Spinal cord (tissue), 10 donors: Measurements from ENCODE around the gene GK2. TPM values are rescaled to one million over a fixed set of nuclear protein-coding genes. Genes with fewer than 3 reads are reported as not detected.

Source experiments
- DNase-seq, 6 donors: peaks; one replicate each; pipeline versions ENCODE4 v3.0.0 to v3.0.0-alpha.2; 2013 to 2015; ENCODE audit warnings: low spot score in 6 of 6, low read depth in 4 of 6
- H3K27ac ChIP-seq: one replicate; pipeline ENCODE4 v1.5.1; 2013; ENCODE audit warnings: low read depth, low read length, control low read depth
- H3K27me3 ChIP-seq: one replicate; pipeline ENCODE4 v1.6.1; 2013; ENCODE audit warnings: low read length; ENCODE audit not compliant: control insufficient read depth, insufficient read depth
- H3K36me3 ChIP-seq: one replicate; pipeline ENCODE4 v1.6.1; 2013; ENCODE audit warnings: low read length; ENCODE audit not compliant: control insufficient read depth, insufficient read depth
- H3K4me1 ChIP-seq: one replicate; pipeline ENCODE4 v1.6.1; 2013; ENCODE audit warnings: low read length; ENCODE audit not compliant: control insufficient read depth, insufficient read depth
- H3K4me3 ChIP-seq: one replicate; pipeline ENCODE4 v1.5.1; 2013; ENCODE audit warnings: low read depth, low read length, control low read depth
- H3K9me3 ChIP-seq: one replicate; pipeline ENCODE4 v1.6.1; 2013; ENCODE audit warnings: low read length; ENCODE audit not compliant: control insufficient read depth, insufficient read depth
- WGBS: methylation state at CpG from one replicate; pipeline ENCODE4 v1.1.5; 2013; ENCODE audit warnings: missing lambda C conversion rate; ENCODE audit not compliant: insufficient coverage; 5-methylcytosine and 5-hydroxymethylcytosine counted together
- polyA plus RNA-seq, 2 donors: library from polyadenylated mRNA; unstranded; fragments of 120-200 nt; gene quantifications; one replicate each; pipeline ENCODE4 v1.2.1, GENCODE V29; 2013; ENCODE audit not compliant: insufficient read length in 2 of 2
- total RNA-seq, 2 donors: library from RNA; depleted of rRNA in 1 of 2; stranded (reverse); fragments of 120-200 nt in 1 of 2; fragments of >200 nt in 1 of 2; gene quantifications; one replicate each; pipeline versions ENCODE4 v1.2.3 to v1.2.4, GENCODE V29; 2013 to 2014
- donor health status: healthy.

Gene GK2
- total and polyA plus RNA-seq, 4 donors: not detected

- Histone ChIP-seq H3K27me3 (no peaks in the 10 kb centered on the region), H3K4me1 (no peaks in the 10 kb centered on the region), H3K27ac (no peak overlapping the region), H3K36me3 (no peaks in the 10 kb centered on the region), H3K4me3 (no peak overlapping the region), H3K9me3 (no peaks in the 10 kb centered on the region)
- no peak for DNase-seq
Observed at GRCh38 chr4:79426989-79427388, 19.0 kb upstream of the GK2 start.

- WGBS: no CpG with 5 or more reads among the region's 1 CpG
- H3K9me3 ChIP-seq: no peaks in the 10 kb centered on the region
- no peaks in the 10 kb centered on the region for H3K36me3 ChIP-seq
- H3K27ac ChIP-seq: no peak overlapping the region
- no peak for DNase-seq
- H3K4me3 ChIP-seq: no peak overlapping the region
- no peaks in the 10 kb centered on the region for H3K4me1 ChIP-seq
- no peaks in the 10 kb centered on the region for H3K27me3 ChIP-seq
Observed at GRCh38 chr4:79425586-79425985, 17.6 kb upstream of the GK2 start.

GRCh38 chr4:79421483-79421882 lies 13.5 kb upstream of the GK2 start:
- Histone ChIP-seq H3K9me3 (no peaks in the 10 kb centered on the region), H3K36me3 (no peaks in the 10 kb centered on the region), H3K27ac (no peak overlapping the region), H3K4me1 (no peaks in the 10 kb centered on the region), H3K4me3 (no peak overlapping the region), H3K27me3 (no peaks in the 10 kb centered on the region)
- no peak for DNase-seq
- 86% methylated on average over 1 of the region's 2 CpGs for WGBS

- DNase-seq: peak in 1 of 6 donors; percentile 5
- H3K36me3 ChIP-seq: no peaks in the 10 kb centered on the region
- H3K27ac ChIP-seq: no peak overlapping the region
- no peaks in the 10 kb centered on the region for H3K9me3 ChIP-seq
- H3K27me3 ChIP-seq: no peaks in the 10 kb centered on the region
- H3K4me3 ChIP-seq: no peak overlapping the region
- 85% methylated on average over 1 of the region's 3 CpGs for WGBS
- no peaks in the 10 kb centered on the region for H3K4me1 ChIP-seq
Observed at GRCh38 chr4:79413886-79414285, 5.9 kb upstream of the GK2 start.

DNA sequence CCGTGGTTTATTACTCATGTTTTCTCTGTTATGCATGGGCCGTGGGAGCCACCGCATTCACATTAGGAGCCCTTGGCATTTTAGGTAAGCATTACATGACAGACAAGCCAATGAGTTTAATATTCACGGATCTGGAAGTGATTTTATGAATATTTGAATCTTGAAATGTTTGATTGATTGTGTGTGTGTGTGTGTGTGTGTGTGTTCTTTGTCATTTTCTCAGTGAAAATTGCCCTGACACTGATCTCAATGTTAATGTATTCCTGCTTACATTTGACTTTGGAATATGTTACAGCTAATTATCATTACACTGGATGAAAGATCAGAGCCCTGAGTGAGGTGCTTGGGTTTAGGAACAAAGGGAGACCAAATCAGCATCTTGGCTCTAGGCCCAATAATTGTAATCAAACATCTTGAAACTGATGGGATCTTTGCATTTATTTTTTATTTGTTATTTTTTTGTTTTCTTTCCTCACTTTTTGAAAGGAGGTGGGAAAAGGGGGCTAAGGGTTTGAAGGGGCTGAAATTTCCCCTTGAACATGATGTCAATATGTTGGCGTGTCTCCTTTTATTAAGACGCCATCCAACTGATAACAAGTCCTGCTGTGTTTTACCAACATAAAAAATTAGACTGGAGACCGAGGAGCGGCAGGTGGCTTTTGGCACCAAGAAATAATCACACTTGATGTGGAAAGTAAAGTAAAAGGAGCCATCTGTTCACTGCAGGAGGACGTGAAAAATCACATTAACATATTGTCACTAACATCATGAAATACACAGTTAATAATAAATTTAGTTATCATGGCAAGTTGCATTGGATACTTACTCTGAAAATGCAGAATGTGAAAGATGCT lies 5.2 kb upstream of the GK2 start:
- H3K27ac ChIP-seq: no peak overlapping the region
- 62% methylated on average over 4 of the region's 9 CpGs for WGBS

GRCh38 chr4:79404666-79405065 lies 3.4 kb downstream of the GK2 start:
- Histone ChIP-seq H3K9me3 (no peaks in the 10 kb centered on the region), H3K4me3 (no peak overlapping the region), H3K4me1 (no peaks in the 10 kb centered on the region)

More for the DNA sequence above, 5.2 kb upstream of the GK2 start:
- DNase-seq: peak in 3 of 6 donors; percentile 13 to 90 (median 64)
- Histone ChIP-seq H3K4me3 (no peak overlapping the region), H3K27me3 (no peaks in the 10 kb centered on the region), H3K36me3 (no peaks in the 10 kb centered on the region), H3K9me3 (no peaks in the 10 kb centered on the region), H3K4me1 (no peaks in the 10 kb centered on the region)

GRCh38 chr4:79403356-79403755 lies 4.7 kb downstream of the GK2 start:
- Histone ChIP-seq H3K4me3 (no peak overlapping the region), H3K27ac (no peak overlapping the region), H3K36me3 (no peaks in the 10 kb centered on the region), H3K9me3 (no peaks in the 10 kb centered on the region), H3K27me3 (no peaks in the 10 kb centered on the region), H3K4me1 (no peaks in the 10 kb centered on the region)
- WGBS: no CpG with 5 or more reads among the region's 1 CpG
- no peak for DNase-seq

More at GRCh38 chr4:79404666-79405065, 3.4 kb downstream of the GK2 start:
- no peaks in the 10 kb centered on the region for H3K27me3 ChIP-seq
- no peaks in the 10 kb centered on the region for H3K36me3 ChIP-seq
- no peak overlapping the region for H3K27ac ChIP-seq
- no peak for DNase-seq

- no CpG with 5 or more reads among the region's 1 CpG for WGBS
- DNase-seq: peak in 1 of 6 donors; percentile 4
- H3K4me1 ChIP-seq: no peaks in the 10 kb centered on the region
- no peak overlapping the region for H3K27ac ChIP-seq
- H3K9me3 ChIP-seq: no peaks in the 10 kb centered on the region
- no peaks in the 10 kb centered on the region for H3K27me3 ChIP-seq
- H3K4me3 ChIP-seq: no peak overlapping the region
- no peaks in the 10 kb centered on the region for H3K36me3 ChIP-seq
Observed at GRCh38 chr4:79402332-79402851, 5.6 kb downstream of the GK2 start.

- DNase-seq: no peak
- H3K4me1 ChIP-seq: no peaks in the 10 kb centered on the region
- WGBS: no CpG with 5 or more reads among the region's 1 CpG
Observed at GRCh38 chr4:79399076-79399475, 9.0 kb downstream of the GK2 start.

DNA sequence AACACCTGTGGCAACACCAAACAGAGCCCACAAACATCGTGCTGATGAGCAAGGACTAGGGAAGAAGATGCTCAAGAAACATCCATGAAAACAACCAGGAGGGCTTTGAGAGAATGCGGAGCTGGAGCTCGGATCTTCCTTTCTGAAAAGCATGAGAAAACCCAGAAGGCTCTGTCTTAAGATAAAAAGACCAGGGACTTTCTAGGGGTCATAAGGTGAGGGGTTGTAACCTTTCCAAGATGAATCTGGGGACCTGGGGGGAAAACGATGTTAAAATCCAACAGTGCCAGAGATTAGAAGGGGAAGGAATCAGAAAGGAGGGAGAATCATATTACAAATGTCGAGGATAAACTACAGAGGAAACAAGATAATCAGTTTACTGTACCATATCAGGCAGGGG lies 10.1 kb downstream of the GK2 start:
- no peak for DNase-seq
- H3K9me3 ChIP-seq: no peaks in the 10 kb centered on the region
- WGBS: 88% methylated on average over 2 of the region's 5 CpGs
- no peak overlapping the region for H3K27ac ChIP-seq
- no peaks in the 10 kb centered on the region for H3K36me3 ChIP-seq
- H3K27me3 ChIP-seq: no peaks in the 10 kb centered on the region
- no peaks in the 10 kb centered on the region for H3K4me1 ChIP-seq
- no peak overlapping the region for H3K4me3 ChIP-seq

More at GRCh38 chr4:79399076-79399475, 9.0 kb downstream of the GK2 start:
- H3K9me3 ChIP-seq: no peaks in the 10 kb centered on the region
- no peak overlapping the region for H3K27ac ChIP-seq
- no peaks in the 10 kb centered on the region for H3K36me3 ChIP-seq
- no peak overlapping the region for H3K4me3 ChIP-seq
- no peaks in the 10 kb centered on the region for H3K27me3 ChIP-seq
